ENCODE measurements around the gene PREPL.

- TF ChIP-seq CHD7 (IDR thresholded peaks at IDR 0.05; ENCODE audit: insufficient replicate concordance, low read length): no peak
- TF ChIP-seq CTCF (IDR thresholded peaks at IDR 0.05; ENCODE audit: control extremely low read depth in 1 of 3, insufficient read depth in 1 of 3, low read depth in 1 of 3, low read length in 3 of 3): no peak
- no peak for TF ChIP-seq MAFK (IDR thresholded peaks at IDR 0.05; ENCODE audit: low read depth, low read length)
- no peak for TF ChIP-seq POLR2A (IDR thresholded peaks at IDR 0.05; ENCODE audit: control extremely low read depth in 1 of 2, low read depth in 2 of 2, low read length in 2 of 2)
- TF ChIP-seq CEBPB (IDR thresholded peaks at IDR 0.05; ENCODE audit: low read depth, low read length): no peak
- TF ChIP-seq CBX5 (IDR thresholded peaks at IDR 0.05; ENCODE audit: low read depth, low read length): no peak
- TF ChIP-seq JUN (IDR thresholded peaks at IDR 0.05; ENCODE audit: low read depth, low read length): no peak
Observed at GRCh38 chr2:44273076-44273475, 88.2 kb downstream of the PREPL start.

Data from H1 (cell line).